Measurements from ENCODE around the gene SIRT2.

Gene SIRT2

GRCh38 chr19:38845374-38846024, 53.9 kb downstream of the SIRT2 start:
- DNase-seq (ENCODE audit: low read depth in 2 of 2) = no peak

- DNase-seq (ENCODE audit: low read depth in 2 of 2) = no peak
These were observed 55.2 kb downstream of the SIRT2 start for GRCh38 chr19:38844093-38844686.

- DNase-seq (ENCODE audit: low read depth in 2 of 2) = no peak
These were observed 56.2 kb downstream of the SIRT2 start for GRCh38 chr19:38843175-38843758.

DNA sequence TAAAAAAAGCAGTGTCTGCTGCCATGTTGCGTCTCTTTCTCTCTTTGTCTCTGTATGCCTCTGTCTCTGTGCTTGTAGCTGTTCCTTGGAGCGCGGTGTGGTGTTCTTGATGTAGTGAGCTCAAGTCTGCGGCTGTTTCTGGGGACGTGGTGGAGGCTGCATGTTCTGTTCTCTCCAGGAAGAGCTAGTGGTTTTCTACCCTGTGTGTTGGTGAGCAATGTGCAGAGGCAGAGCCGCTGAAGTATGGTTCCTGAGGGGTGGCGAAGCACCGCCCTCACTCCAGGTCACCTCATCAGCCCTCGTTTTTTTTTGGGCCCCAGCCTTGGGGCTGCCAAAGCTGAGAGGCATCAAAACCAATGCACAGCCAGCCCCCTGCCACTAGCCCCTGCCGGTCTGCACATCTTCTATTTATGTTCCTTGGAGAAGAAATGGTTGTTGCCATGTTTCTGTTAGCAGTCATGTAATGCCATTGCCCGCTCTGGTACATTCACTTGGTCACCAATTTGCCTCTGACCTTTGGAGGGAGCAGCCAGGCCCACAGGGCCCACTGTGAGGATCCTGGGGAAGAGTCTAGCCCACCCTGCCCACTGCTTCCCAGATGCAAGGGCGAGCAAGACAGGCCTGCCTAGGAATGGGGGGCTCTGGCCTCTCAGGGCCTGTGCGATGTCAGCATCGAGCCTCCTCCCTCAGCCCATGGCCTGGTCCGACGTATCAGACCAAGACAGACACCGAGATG, 56.8 kb downstream of the SIRT2 start:
- peak in 1 of 2 donors; percentile 32 for DNase-seq (ENCODE audit: low read depth in 2 of 2)

DNA sequence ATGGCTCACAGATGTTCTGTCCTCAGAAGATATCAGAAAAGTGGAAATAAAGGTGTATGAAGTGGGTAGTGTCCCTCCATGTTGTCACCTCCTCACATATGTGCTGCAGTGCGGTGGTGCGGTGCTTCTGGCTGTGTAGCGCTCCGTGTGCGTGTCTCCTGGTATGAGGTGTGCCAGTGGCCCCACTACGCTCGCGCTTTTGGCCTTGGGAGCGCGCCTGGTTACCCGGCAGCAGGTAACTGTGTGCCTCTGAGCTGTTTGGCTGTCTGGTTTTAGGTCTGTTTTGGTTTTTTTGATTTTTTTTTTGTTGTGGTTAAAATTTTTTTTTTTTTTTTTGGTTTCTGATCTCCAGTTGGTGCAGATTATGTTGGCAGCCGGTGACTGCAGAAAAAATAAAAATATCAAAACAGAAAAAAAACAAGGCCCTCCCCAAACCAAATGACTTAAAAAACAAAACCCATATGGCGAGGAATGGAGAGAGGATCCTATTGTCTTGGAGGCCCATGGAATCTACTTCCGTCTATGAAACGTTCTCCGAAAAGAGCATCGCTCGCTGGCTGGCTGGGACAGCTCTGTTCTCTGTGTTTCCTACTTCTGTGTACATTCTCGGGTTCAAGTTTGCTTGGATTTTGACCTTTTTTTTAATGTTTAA, 57.5 kb downstream of the SIRT2 start:
- DNase-seq (ENCODE audit: low read depth in 2 of 2) = no peak

DNA sequence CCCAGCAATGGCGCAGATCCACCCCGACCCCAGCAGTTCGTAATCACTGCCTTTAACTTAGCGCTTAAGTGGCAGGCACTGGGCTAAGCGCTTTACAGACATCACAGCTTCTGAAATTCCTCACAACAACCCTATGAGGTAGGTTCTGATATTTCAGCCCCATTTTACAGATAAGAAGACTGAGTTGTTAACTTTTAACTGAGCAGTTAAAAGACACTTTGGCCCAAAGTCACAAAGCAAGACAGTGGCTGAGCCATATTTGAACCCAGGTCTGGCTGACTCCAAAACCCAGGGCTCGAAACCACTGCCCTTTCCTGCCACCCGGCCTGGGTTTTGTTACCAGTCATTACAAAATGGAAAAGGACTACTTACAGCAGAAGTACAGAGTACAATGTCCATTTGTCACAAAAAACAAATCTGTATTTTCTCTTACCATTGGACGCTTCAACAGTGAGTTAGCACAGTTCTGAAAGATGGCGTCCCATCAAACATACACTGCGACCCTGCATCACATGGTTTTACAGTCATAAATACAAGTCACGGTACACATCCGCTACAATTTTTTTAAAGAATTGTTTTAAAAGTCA, 58.1 kb downstream of the SIRT2 start:
- DNase-seq (ENCODE audit: low read depth in 2 of 2) = no peak

DNA sequence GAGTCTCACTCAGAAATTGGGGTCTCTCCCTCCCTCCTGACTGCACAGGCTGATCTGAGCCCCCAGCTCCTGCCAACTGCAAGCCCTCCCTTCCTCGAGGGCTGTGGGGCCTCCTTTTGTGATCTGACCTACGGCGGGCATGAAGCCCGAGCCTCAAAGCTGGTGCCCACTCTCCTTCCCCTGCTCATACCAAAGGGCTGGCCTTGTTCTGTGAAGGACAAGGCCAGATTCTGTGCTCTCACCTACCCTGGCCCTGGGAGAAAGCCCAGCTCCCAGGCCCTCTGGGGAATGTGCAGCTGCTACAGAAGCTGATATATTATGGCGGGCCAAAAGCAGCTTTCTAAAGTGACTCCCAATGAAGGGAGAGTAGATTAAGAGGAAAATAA, 58.8 kb downstream of the SIRT2 start:
- DNase-seq (ENCODE audit: low read depth in 2 of 2) = no peak

GRCh38 chr19:38839816-38840582, 59.4 kb downstream of the SIRT2 start:
- DNase-seq (ENCODE audit: low read depth in 2 of 2) = no peak

- DNase-seq (ENCODE audit: low read depth in 2 of 2) = no peak
These were observed 60.2 kb downstream of the SIRT2 start for GRCh38 chr19:38838986-38839761.

GRCh38 chr19:38838208-38838985, 61.0 kb downstream of the SIRT2 start:
- DNase-seq (ENCODE audit: low read depth in 2 of 2) = no peak

GRCh38 chr19:38837656-38838121, 61.7 kb downstream of the SIRT2 start:
- DNase-seq (ENCODE audit: low read depth in 2 of 2) = no peak

GRCh38 chr19:38836983-38837626, 62.3 kb downstream of the SIRT2 start:
- no peak for DNase-seq (ENCODE audit: low read depth in 2 of 2)

DNA sequence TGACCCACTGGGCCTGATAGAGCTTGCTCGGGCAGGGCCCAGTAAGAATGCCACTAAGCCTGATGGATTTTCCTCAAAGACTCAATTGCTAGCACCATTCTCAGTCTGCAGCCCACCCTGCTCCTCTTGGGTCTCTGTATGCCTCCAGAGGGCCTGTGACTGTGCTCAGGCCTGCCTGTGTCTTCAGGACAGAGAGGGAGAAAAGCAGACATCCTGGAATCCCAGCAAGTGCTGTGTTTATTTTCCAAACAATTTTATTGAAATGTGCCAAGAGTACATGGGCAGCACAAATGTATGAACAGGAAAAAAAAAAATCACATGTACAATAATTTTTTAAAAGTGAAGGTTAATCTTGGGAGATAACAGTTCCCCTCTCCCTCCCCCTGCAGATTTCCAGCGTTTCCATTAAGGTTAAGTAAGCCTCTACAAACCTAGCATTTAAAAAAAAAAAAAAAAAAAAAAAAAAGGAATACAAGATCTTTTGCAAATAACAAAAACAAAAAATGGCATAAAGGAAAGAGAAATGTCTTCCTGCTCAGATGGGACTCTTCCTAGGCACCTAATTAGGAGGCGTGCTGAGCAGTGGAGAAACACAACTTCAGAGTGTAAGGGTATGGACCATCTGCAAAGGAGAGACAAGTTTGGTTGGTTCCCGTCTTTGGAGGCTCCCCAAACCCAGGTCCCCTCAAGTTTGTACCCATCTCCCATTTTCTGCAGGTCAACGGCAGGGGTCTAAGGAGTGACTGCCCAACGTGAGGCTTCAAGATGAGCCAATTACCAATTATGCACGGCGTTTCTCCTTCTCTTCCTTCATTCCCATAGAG, 63.0 kb downstream of the SIRT2 start:
- no peak for DNase-seq (ENCODE audit: low read depth in 2 of 2)

DNA sequence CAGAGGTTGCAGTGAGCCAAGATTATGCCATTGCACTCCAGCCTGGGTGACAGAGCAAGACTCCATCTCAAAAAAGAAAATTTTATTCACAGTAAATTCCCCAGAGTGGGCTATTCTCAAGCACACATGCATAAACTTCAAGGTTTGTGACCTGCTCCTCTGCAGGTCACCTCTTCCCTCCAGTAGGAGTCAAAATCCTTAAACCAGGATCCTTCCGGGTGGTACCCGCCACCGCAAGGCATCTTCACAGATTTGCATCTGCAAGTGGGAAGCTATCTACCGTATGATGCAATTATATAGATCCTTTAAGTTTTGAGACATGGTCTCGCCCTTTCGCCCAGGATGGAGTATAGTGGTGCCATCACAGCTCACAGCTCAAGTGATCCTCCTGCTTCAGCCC, 64.8 kb downstream of the SIRT2 start:
- no peak for DNase-seq (ENCODE audit: low read depth in 2 of 2)

GRCh38 chr19:38834104-38834490, 65.3 kb downstream of the SIRT2 start:
- DNase-seq (ENCODE audit: low read depth in 2 of 2) = no peak

DNA sequence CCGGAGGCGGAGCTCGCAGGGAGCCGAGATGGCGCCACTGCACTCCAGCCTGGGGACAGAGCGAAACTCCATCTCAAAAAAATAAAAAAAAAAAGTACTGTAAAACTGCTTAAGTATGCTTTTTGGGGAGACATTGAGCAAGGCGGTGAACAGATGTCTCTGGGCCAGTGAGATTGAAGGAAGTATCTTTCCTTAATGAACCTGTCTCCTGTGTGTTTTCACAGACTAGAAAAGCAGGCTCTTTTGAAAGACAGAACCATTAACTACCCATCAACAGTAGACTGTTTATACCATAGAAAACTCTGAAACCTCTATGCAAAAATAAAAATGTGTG, 66.4 kb downstream of the SIRT2 start:
- no peak for DNase-seq (ENCODE audit: low read depth in 2 of 2)

DNA sequence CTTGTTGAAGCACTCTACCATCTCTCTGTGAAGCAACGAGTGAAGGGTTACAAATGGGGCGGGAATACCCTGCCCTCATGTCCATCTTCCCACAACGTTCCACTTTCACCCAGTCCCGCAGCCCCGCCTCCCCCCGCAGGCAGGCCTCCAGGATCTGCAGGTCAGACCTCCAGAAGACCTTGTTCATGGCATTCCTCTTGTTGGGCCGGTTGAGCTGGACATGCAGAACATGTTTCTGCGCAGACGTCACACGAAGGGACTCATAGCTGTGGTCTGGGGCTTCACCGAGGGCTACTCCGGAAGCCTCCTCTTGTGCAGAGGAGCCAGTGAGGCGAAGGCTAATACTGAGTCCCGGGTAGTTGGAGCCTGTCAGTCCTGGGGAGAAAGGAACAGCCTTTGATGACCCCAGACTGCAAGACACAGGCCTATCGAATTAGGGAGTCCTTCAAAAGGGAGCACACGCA, 68.2 kb downstream of the SIRT2 start:
- DNase-seq (ENCODE audit: low read depth in 2 of 2) = no peak

Data from stimulated activated CD8-positive, alpha-beta memory T cell treated with anti-CD3 and anti-CD28 coated beads, Interleukin-7, amount 100 ng/mL, for 1 hour (primary cell).